GM19193 (cell line): ENCODE data around the gene RSU1.

ENCODE experiments used
- POLR2A ChIP-seq: IDR thresholded peaks from 4 replicates; pipeline ENCODE4 v1.6.1; 2011; ENCODE audit not compliant: insufficient read depth, insufficient read length; ENCODE audit errors: extremely low read depth

The RSU1 gene

DNA sequence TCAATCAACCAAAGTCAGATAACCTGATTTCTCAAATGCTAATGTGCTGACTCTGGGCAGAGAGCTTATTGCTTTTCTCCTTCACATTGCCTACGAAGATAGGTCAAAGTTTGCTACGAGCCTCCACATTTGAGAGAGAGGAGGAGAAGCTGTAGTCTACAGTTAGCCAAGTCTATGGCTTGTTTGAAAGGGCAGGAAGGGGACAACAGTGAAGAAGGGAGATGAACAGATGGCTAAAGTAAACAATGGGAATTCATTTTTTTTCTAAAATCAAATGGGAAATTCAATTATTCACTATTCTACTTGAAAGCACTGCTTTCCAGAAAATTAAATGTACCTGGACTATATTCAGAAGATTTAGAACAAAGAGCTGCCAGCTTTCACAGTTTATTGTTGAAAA, 168.9 kb downstream of the RSU1 start:
- no peak for TF ChIP-seq POLR2A

DNA sequence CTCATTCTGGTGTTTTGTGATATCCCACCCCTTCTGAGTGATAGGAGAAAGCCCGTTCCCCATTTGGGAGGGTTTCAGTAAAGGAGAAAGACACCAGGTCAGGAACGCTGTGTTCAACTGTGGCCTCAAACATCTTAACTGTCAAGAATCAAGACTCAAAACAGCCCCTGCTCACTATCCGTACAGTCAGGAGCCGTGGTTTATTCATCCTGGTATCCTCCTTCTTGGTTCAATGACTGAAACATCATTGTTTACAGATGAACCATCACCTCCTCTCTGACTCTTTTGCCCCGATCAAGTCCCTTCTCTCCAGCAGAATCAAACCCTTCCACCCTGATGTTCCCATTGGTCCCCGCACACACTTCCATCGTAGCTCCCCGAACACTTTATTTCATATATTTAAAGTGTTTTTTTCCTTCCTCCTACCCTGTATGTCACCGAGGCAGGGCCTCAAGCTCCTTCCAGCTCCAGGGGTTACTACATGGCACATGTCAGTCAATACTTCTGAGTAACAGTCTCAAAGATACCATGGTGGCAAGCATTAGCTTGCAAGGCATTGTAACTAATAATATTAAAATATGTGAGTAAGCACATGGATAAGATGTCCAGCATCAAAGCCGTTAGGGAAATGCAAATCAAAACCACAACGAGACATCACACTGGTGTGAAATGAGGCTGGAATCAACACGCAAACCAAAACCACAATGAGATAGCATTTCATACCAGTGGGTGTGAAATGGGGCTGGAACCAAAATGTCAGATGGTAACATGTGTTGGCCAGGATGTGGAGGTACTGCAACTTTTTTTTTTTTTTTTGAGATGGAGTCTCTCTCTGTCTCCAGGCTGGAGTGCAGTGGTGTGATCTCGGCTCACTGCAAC, 170.8 kb downstream of the RSU1 start:
- no peak for TF ChIP-seq POLR2A

DNA sequence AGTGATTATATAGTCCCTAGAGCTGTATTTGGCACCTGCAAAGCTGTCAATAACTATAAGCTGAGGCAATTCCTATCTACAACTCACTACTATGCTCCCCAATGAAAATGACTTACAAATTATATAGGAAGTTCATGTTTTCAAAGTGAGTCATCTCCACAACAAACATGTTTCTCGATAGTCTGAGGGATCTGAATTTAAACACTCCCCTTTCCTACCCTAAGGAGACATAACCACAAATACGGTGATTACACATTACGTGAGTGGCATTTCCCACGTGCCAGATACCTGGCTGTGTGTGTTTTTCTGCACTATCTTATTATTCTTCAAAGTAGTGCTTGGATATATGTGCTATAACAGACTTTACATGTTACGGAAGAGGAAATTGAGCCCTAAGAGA, 173.1 kb downstream of the RSU1 start:
- TF ChIP-seq POLR2A: no peak

DNA sequence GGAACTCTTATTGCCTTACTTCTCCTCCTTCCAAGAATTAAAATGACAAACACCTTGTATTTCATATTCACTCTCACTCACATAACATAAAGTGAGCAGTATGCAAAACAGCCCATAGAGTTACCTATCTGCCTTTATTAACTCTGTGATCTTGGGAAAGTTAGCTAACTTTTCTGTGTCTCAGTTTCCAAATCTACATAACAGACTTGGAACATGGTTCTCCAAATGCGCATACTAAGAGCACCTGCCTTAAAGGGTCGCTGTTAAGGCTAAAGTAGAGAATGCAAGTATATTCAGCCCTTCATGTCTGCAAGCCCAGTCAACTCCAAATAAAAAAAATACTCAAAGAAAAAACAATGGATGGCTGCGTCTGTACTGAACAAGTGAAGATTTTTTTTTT, 173.7 kb downstream of the RSU1 start:
- TF ChIP-seq POLR2A: no peak

DNA sequence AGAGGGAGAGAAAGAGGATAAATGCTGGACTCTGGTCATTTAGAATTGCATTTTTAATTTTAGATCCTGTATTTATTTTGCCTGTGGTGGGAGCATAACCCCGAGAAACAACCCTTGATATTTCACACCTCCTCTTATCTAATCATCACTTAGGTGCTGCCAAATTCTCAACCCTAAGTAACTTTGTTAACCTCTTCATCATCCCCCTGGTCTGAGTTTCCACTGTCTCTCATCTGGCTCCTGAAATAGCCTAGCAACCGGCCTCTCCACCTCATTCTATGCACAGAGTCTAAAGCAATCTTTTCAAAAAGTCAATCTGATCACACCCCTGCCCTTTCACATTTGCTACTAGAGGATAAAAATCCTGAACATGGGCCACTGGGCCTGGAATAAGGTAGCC, 177.1 kb downstream of the RSU1 start:
- no peak for TF ChIP-seq POLR2A

DNA sequence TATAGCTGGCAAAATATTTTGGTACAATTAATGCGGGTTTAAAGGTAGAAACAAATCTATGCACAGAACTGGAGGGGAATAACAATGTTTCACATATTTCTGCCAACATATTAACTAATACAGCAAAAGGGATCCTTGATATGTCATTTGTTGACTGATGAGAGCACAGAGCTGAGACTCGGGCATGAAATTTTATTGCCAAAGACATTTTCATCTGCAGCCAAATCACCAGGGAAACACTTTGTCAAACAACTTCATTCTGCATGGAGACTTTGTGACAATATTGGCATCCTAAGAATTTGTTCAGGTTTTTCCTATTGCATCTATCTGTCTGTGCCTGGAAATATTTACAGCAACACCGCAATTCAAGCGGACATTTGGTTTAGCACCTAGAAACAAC, 177.8 kb downstream of the RSU1 start:
- no peak for TF ChIP-seq POLR2A

DNA sequence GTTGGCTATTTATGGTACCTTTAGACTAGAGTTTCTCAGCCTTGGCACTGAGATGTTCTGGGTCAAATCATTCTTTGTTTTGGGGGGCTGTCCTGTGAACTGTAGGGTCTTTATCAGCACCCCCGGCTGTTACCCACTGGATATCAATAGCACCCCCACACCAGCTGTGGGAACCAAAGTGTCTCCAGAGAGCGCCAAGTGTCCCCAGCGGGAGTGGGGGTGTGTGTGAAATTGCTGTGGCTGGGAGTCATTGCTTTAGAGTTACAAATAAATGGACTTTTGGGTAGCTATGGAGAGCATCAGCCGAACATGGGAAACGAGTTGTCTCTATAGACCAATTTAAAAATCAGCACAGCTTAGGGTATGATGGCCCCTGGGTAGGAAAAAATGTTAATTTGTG, 184.2 kb downstream of the RSU1 start:
- TF ChIP-seq POLR2A: no peak

DNA sequence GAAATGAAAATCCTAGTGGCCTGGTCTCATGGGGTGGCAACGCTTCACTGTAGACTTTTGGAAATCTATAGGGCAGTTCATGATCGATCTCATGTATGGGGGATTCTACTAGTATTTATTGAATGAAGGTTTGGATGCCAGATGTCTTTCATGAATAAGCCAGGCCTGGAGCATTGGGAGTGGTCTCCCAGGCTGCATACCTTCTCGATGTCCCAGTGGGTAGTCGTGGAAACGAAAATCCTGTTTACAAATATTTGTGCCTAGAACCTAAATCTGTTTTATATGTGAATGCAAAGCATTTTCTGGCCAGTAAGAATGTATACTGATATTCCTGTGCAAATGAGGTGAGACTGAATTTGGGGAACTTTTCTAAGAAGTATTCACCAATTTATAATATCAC, 190.5 kb downstream of the RSU1 start:
- TF ChIP-seq POLR2A: no peak

DNA sequence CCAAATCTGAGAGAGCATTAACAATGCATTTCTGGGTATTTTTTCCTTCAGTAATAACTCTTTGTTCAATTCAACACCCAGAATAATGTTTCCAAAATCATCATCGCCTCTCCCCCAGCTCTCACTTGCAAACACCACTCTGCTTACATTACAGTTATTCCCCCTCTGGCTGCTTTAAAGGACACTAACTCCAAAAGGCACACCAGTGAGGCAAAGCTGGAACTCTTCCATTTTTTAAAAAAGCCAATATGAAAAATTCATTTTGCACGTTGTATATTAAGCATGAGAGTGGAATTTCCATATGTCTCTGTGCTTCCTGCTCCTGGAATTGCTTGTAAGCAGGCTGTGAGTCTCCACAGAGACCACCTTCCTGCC, 204.3 kb downstream of the RSU1 start:
- no peak for TF ChIP-seq POLR2A

DNA sequence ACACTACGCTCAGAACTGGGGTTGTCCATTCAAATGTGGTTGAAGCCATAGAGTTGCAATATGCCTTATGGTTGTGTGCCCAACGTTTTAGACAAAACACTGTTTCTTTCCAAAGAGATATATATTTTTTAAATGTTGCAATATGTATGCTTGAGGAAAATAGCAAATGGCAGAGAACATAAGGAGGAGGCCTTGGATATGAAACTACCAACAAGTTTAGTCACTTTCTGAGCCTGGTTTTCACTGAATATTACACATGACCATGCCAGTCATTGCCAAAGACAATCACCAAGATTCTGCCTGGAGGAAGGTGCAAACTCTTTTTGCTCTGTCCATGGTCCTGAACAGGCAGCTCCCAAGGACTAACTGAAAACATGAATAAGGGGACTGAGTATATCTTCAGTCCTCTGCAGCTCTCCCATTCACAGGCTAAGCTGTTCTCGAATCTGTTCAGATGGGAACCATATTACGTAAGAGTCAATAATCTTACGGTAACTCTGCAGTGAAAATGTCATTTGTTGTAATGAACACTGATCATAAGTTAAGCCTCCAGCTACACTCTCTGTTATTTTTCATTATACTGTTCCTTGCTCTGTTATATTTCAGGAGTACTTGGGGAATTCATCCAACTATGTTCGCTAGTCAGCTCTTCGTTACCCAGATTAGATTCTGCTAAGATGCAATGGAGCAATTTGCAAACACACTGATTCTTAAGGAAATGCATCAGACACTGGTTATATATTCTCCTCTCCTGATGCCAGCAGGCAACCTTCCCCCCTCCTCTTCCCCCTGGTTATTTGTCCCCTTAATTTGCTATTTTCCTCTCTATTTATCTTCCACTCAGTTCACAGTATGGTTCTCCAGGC, 204.9 kb downstream of the RSU1 start:
- no peak for TF ChIP-seq POLR2A

DNA sequence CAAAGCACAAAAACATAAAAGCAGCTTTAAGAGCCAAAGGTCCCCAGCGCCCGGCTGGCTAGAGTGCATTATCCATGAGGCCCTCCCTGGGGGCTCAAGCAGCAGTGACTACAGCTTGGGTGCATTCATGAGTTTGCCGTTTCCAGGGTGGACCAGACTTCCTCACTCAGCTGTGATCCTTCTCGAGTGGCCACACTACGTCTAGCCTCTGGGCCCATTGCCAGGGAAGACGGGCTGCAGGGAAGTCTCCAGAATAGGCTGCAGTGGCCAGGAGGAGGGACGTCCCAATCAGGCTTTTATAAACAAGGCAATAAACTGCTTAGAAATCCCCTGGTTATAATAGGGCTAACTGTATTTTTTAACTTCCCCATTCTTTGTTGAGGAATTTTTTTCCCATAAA, 206.2 kb downstream of the RSU1 start:
- TF ChIP-seq POLR2A: no peak

DNA sequence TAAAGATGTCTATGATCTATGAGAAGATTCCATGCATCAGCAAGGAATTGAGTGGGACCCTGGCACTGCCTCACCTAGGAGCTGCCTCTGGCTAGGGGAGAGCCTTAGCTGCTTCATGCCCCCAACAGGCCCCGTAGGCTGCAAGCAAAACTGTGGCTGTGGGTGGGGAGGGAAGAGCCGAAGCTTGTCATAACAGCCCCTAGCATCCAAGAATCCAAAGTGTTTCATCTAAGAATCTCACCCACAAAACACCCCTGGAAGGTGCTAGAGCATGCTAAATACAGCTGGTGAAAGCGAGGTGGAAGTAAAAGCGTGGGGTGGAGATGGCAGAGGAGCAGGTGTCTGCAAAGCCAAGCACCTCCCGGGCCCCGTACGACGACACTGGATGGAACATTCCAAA, 208.0 kb downstream of the RSU1 start:
- TF ChIP-seq POLR2A: no peak

DNA sequence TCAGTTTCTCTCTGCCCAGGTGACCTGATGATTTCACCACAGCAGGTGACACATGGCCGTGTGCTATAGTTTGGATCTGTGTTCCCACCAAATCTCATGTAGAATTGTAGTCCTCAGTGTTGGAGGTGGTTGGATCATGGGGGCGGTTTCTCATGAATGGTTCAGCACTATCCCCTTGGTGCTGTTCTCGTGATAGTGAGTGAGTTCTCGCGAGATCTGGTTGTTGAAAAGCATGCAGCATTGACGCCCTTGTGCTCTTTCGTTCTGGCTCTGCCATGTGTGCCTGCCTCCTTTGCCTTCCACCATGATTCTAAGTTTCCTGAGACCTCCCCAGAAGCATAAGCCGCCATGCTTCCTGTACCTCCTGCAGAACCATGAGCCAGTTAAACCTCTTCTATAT, 210.3 kb downstream of the RSU1 start:
- TF ChIP-seq POLR2A: no peak

DNA sequence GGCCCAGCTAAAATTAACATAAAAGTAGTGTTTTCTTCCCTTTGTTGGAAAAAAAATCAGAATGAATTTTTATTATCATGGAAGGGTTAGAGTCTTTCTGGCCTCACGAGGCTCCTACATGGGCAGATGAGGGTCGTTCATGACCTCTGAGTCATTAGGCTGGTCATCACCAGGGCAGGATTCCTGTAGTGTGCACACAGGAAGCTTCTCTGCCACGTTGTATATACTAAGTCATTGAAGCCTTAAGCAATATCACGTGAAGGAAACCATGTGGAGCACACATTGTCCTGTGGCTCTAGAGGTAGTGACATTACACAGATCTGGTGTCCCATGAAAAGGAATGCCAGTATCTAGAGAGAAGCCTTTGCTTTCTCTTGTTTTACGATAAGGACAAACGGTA, 210.8 kb downstream of the RSU1 start:
- no peak for TF ChIP-seq POLR2A

DNA sequence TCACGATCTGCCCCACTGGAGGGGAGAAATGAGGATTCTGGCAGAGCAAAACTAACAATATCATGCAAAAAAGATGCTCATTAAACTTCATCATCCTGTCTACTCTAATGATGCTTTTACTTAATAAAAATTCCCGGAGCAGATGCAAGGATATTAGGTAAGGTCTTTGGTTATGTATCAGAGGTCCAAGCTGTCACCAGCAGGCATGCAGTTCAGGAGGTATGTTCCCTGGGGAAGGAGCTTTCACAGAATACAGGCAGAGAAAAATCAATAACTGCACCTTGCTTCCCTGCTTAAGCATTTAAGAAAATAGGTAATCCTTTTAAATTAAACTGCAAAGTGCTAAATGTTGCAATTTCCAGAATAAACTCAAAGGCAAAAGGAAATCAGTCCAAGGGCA, 213.9 kb downstream of the RSU1 start:
- TF ChIP-seq POLR2A: no peak

DNA sequence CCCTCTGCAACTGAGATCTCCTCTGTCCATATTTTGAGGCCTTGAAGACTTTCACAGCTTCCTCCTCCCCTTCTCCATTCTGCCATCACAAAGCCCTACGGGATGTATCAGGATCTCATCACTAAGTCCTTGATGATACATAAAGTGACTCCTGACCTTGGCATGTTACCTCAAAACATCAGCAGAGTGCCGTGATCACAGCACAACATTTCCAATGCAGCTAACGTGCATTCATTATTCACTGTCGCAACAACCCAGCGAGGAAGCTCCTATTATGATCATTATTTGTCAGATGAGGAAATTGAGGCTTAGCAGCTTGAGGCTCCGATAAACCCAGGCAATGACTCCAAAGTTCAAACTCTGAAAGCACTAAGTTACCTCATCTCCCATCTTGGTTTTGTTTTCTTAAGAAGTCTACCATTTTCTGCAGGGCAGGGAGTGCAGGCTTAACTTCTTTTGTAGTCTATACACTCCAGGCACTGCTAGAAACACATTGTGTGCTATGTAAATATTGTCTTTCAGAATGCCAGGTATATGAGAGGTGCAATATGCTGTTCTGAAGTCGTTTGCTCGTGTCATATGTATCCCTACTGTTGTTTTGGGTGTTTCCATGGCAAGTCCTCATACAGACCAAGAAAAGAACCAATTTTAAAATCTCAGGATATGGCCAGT, 215.0 kb downstream of the RSU1 start:
- TF ChIP-seq POLR2A: no peak

DNA sequence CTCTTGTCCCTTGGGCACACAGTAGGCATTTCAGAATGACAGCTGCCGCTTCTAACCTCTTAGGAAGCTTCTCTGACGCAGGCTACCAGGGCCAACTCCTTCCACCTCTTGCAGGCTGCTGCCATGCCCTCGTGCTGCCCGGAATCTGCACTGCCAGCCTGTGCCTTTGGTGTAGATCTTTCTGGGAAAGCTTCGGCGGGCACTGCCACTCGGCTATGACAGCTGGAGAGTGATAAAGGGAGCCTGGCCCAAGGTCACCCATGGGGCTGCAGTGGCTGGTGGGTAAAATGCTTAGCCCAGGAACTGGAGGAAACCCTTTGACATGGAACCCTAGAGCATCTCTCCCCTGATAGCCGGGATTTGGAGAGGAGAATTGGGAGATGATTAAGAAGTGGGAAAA, 217.6 kb downstream of the RSU1 start:
- no peak for TF ChIP-seq POLR2A

DNA sequence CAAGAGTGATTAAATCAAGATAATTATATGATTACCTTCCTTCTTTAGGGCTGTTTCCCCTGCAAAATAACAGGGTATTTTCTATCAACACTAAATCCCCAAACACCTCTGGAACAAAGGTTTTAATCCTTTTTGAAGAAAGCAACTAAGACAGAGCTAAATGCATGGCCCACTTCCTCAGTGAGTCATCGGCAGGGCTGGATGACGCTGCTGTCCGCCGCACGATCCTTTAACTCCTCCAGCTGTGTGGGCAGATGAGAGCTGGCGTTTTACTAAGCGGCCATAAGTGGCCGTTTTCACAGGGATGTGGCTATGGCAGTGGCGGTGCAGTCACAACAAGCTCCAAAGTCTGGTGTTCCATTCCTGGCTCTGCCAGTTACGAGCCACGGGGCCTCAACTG, 219.6 kb downstream of the RSU1 start:
- TF ChIP-seq POLR2A: no peak
